Endothelial cell of umbilical vein (primary cell): ENCODE results near the gene EXOSC5.
"Not testable (repeated sequence)": the region's sequence is repeated elsewhere in the genome, so short reads cannot be mapped to it uniquely, and the experiment has no call there.

Experiments used
- CTCF ChIP-seq, 2 donors: IDR thresholded peaks; 1 replicate in 1 of 2; 2 replicates in 1 of 2; pipeline ENCODE4 v1.5.1; 2011; ENCODE audit warnings: low read length in 2 of 2, mild to moderate bottlenecking in 2 of 2, moderate library complexity in 2 of 2, control low read depth in 1 of 2, inconsistent platforms in 1 of 2, low read depth in 1 of 2; ENCODE audit not compliant: insufficient read depth in 1 of 2; ENCODE audit errors: extremely low read depth in 1 of 2
- MAX ChIP-seq: IDR thresholded peaks from 2 replicates; pipeline ENCODE4 v1.6.1; 2011; ENCODE audit not compliant: insufficient read depth, insufficient read length
- POLR2AphosphoS5 ChIP-seq: IDR thresholded peaks from 2 replicates; pipeline ENCODE4 v1.6.1; 2012; ENCODE audit warnings: low read depth, mild to moderate bottlenecking, control low read depth, low read length, moderate library complexity; ENCODE audit not compliant: insufficient read depth

DNA sequence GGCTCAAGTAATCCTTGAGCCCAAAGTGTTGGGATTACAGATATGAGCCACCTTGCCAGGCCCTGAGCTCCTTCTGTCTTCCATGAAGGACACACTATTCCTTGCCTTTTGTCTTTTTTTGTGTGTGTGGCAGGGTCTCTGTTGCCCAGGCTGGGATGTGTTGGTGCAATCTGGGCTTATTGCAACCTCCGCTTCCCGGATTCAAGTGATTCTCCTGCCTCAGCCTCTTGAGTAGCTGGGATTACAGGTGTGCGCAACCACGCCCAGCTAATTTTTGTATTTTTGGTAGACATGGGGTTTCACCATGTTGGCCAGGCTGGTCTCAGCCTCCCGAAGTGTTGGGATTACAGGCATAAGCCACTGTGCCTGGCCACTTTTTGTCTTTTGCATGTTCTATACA is 11.7 kb upstream of the EXOSC5 start:
- TF ChIP-seq MAX; CTCF (IDR thresholded peaks at IDR 0.05; ENCODE audit: extremely low read depth in 1 of 2, insufficient read depth in 1 of 2, low read depth in 1 of 2, low read length in 2 of 2); POLR2AphosphoS5: not testable (repeated sequence)
